Nephron progenitor cell (in vitro differentiated cells): Measurements from ENCODE around the gene SGCA.
A peak's percentile ranks its signal among the peaks of the same experiment; 100 is the strongest.

Source experiments
- DNase-seq: peaks from one replicate; pipeline ENCODE4 v3.0.0; 2021
- H3K27ac Mint-ChIP-seq: 2 replicates; pipeline ENCODE4 v1.8.0; 2021; ENCODE audit warnings: mild to moderate bottlenecking, moderate library complexity, mixed read lengths
- H3K27me3 Mint-ChIP-seq: 2 replicates; pipeline ENCODE4 v1.8.0; 2021; ENCODE audit warnings: mild to moderate bottlenecking, low read depth, mixed read lengths; ENCODE audit not compliant: poor library complexity
- H3K36me3 Mint-ChIP-seq: 2 replicates; pipeline ENCODE4 v1.8.0; 2021; ENCODE audit warnings: low read depth, mixed read lengths
- H3K4me1 Mint-ChIP-seq: 2 replicates; pipeline ENCODE4 v1.8.0; 2021; ENCODE audit warnings: mixed read lengths
- H3K4me3 Mint-ChIP-seq: 2 replicates; pipeline ENCODE4 v1.8.0; 2021; ENCODE audit warnings: mild to moderate bottlenecking, moderate library complexity, mixed read lengths
- H3K9me3 Mint-ChIP-seq: 2 replicates; pipeline ENCODE4 v1.8.0; 2021; ENCODE audit warnings: mild to moderate bottlenecking, moderate library complexity, mixed read lengths
- CTCF ChIP-seq: fragments of 200-600 bp; sonication (generic); IDR thresholded peaks from 2 replicates; pipeline ENCODE4 v1.5.0; 2021; ENCODE audit warnings: antibody characterized with exemption

Gene SGCA

GRCh38 chr17:50205111-50205962 is 39.5 kb downstream of the SGCA start:
- no peaks in the 10 kb centered on the region for H3K36me3 Mint-ChIP-seq
- no peak for TF ChIP-seq CTCF
- peak; percentile 65 for DNase-seq
- H3K27me3 Mint-ChIP-seq, result peaks cover 18% of the 10 kb centered on the region
- H3K4me3 Mint-ChIP-seq, result peak overlapping the region; percentile 68
- H3K9me3 Mint-ChIP-seq, result no peaks in the 10 kb centered on the region
- peak overlapping the region; percentile 98 for H3K27ac Mint-ChIP-seq
- H3K4me1 Mint-ChIP-seq, result peaks cover 93% of the 10 kb centered on the region

- DNase-seq, result no peak
- Mint-ChIP-seq H3K27ac (peak overlapping the region; percentile 98), H3K9me3 (no peaks in the 10 kb centered on the region), H3K4me3 (peak overlapping the region; percentile 68), H3K36me3 (no peaks in the 10 kb centered on the region), H3K27me3 (peaks cover 16% of the 10 kb centered on the region), H3K4me1 (peaks cover 94% of the 10 kb centered on the region)
- TF ChIP-seq CTCF, result no peak
These were observed 40.2 kb downstream of the SGCA start for GRCh38 chr17:50205963-50206505.

GRCh38 chr17:50206604-50207293 is 40.9 kb downstream of the SGCA start:
- Mint-ChIP-seq H3K4me1 (peaks cover 97% of the 10 kb centered on the region), H3K27ac (peak overlapping the region; percentile 75), H3K9me3 (no peaks in the 10 kb centered on the region), H3K27me3 (peaks cover 12% of the 10 kb centered on the region), H3K36me3 (no peaks in the 10 kb centered on the region), H3K4me3 (peak overlapping the region; percentile 68)
- peak; percentile 86 for DNase-seq
- TF ChIP-seq CTCF, result no peak

- TF ChIP-seq CTCF, result no peak
- Mint-ChIP-seq H3K4me1 (peaks cover 97% of the 10 kb centered on the region), H3K27me3 (peaks cover 6% of the 10 kb centered on the region), H3K27ac (no peak overlapping the region), H3K36me3 (no peaks in the 10 kb centered on the region), H3K4me3 (peak overlapping the region; percentile 14), H3K9me3 (no peaks in the 10 kb centered on the region)
- no peak for DNase-seq
These were observed 41.5 kb downstream of the SGCA start for GRCh38 chr17:50207315-50207714.

- H3K27ac Mint-ChIP-seq, result peak overlapping the region; percentile 94
- no peak for DNase-seq
- no peak overlapping the region for H3K4me3 Mint-ChIP-seq
- peaks cover 7% of the 10 kb centered on the region for H3K27me3 Mint-ChIP-seq
- H3K4me1 Mint-ChIP-seq, result peaks cover 97% of the 10 kb centered on the region
- TF ChIP-seq CTCF, result no peak
- no peaks in the 10 kb centered on the region for H3K36me3 Mint-ChIP-seq
- no peaks in the 10 kb centered on the region for H3K9me3 Mint-ChIP-seq
These were observed 42.2 kb downstream of the SGCA start for GRCh38 chr17:50207792-50208567.
